ENCODE data around the gene C4orf54.

- TF ChIP-seq POLR2AphosphoS5 (IDR thresholded peaks at IDR 0.05) (no peak), POLR2A (IDR thresholded peaks at IDR 0.05) (no peak), CTCF (IDR thresholded peaks at IDR 0.05) (no peak)
Measured at GRCh38 chr4:99614491-99614890, 43.1 kb downstream of the C4orf54 start.
